ENCODE data around the gene SPARCL1. TPM values are rescaled to one million over a fixed set of nuclear protein-coding genes. Genes with fewer than 3 reads are reported as not detected.
A peak's percentile ranks its signal among the peaks of the same experiment; 100 is the strongest.
"Not testable (repeated sequence)": the region's sequence is repeated elsewhere in the genome, so short reads cannot be mapped to it uniquely, and the experiment has no call there.

SPARCL1 gene
- total RNA-seq, 1 donor from 2014 or later: not detected

- H3K27me3 Mint-ChIP-seq (ENCODE audit: unreplicated experiment): no peaks in the 10 kb centered on the region
- no peak overlapping the region for H3K4me3 Mint-ChIP-seq (ENCODE audit: unreplicated experiment)
- no peak overlapping the region for H3K27ac Mint-ChIP-seq (ENCODE audit: unreplicated experiment)
- DNase-seq: no peak
- no peak for TF ChIP-seq CTCF (IDR thresholded peaks at IDR 0.05; ENCODE audit: partially characterized antibody, unreplicated experiment)
- no peaks in the 10 kb centered on the region for H3K4me1 Mint-ChIP-seq (ENCODE audit: low read depth, unreplicated experiment)
- H3K9me3 Mint-ChIP-seq (ENCODE audit: unreplicated experiment): no peaks in the 10 kb centered on the region
- no peaks in the 10 kb centered on the region for H3K36me3 Mint-ChIP-seq (ENCODE audit: unreplicated experiment)
Measured at GRCh38 chr4:87461281-87461700, 67.9 kb downstream of the SPARCL1 start.

GRCh38 chr4:87458913-87459312 is 70.3 kb downstream of the SPARCL1 start:
- Mint-ChIP-seq H3K27me3 (ENCODE audit: unreplicated experiment) (no peaks in the 10 kb centered on the region), H3K9me3 (ENCODE audit: unreplicated experiment) (no peaks in the 10 kb centered on the region), H3K27ac (ENCODE audit: unreplicated experiment) (no peak overlapping the region), H3K36me3 (ENCODE audit: unreplicated experiment) (no peaks in the 10 kb centered on the region), H3K4me1 (ENCODE audit: low read depth, unreplicated experiment) (no peaks in the 10 kb centered on the region), H3K4me3 (ENCODE audit: unreplicated experiment) (no peak overlapping the region)
- DNase-seq: no peak
- TF ChIP-seq CTCF (IDR thresholded peaks at IDR 0.05; ENCODE audit: partially characterized antibody, unreplicated experiment): no peak

- no peak overlapping the region for H3K4me3 Mint-ChIP-seq (ENCODE audit: unreplicated experiment)
- TF ChIP-seq CTCF (IDR thresholded peaks at IDR 0.05; ENCODE audit: partially characterized antibody, unreplicated experiment): peak; percentile 21
- H3K9me3 Mint-ChIP-seq (ENCODE audit: unreplicated experiment): peaks cover 2% of the 10 kb centered on the region
- H3K4me1 Mint-ChIP-seq (ENCODE audit: low read depth, unreplicated experiment): no peaks in the 10 kb centered on the region
- no peaks in the 10 kb centered on the region for H3K27me3 Mint-ChIP-seq (ENCODE audit: unreplicated experiment)
- no peaks in the 10 kb centered on the region for H3K36me3 Mint-ChIP-seq (ENCODE audit: unreplicated experiment)
- no peak for DNase-seq
- no peak overlapping the region for H3K27ac Mint-ChIP-seq (ENCODE audit: unreplicated experiment)
Measured at GRCh38 chr4:87451537-87451936, 77.6 kb downstream of the SPARCL1 start.

- H3K4me1 Mint-ChIP-seq (ENCODE audit: low read depth, unreplicated experiment); H3K36me3 Mint-ChIP-seq (ENCODE audit: unreplicated experiment); H3K27ac Mint-ChIP-seq (ENCODE audit: unreplicated experiment); H3K4me3 Mint-ChIP-seq (ENCODE audit: unreplicated experiment); DNase-seq; H3K9me3 Mint-ChIP-seq (ENCODE audit: unreplicated experiment); H3K27me3 Mint-ChIP-seq (ENCODE audit: unreplicated experiment): not testable (repeated sequence)
Measured at GRCh38 chr4:87446375-87446774, 82.8 kb downstream of the SPARCL1 start.

GRCh38 chr4:87445964-87446363 is 83.2 kb downstream of the SPARCL1 start:
- no peak overlapping the region for H3K4me3 Mint-ChIP-seq (ENCODE audit: unreplicated experiment)
- no peak overlapping the region for H3K27ac Mint-ChIP-seq (ENCODE audit: unreplicated experiment)
- H3K9me3 Mint-ChIP-seq (ENCODE audit: unreplicated experiment): peaks cover 2% of the 10 kb centered on the region
- no peak for DNase-seq
- no peaks in the 10 kb centered on the region for H3K4me1 Mint-ChIP-seq (ENCODE audit: low read depth, unreplicated experiment)
- H3K36me3 Mint-ChIP-seq (ENCODE audit: unreplicated experiment): no peaks in the 10 kb centered on the region
- TF ChIP-seq CTCF (IDR thresholded peaks at IDR 0.05; ENCODE audit: partially characterized antibody, unreplicated experiment): no peak
- H3K27me3 Mint-ChIP-seq (ENCODE audit: unreplicated experiment): no peaks in the 10 kb centered on the region

GRCh38 chr4:87444741-87445140 is 84.4 kb downstream of the SPARCL1 start:
- no peak for DNase-seq
- TF ChIP-seq CTCF (IDR thresholded peaks at IDR 0.05; ENCODE audit: partially characterized antibody, unreplicated experiment): no peak
- H3K4me1 Mint-ChIP-seq (ENCODE audit: low read depth, unreplicated experiment): no peaks in the 10 kb centered on the region
- H3K4me3 Mint-ChIP-seq (ENCODE audit: unreplicated experiment): no peak overlapping the region
- no peak overlapping the region for H3K27ac Mint-ChIP-seq (ENCODE audit: unreplicated experiment)
- no peaks in the 10 kb centered on the region for H3K36me3 Mint-ChIP-seq (ENCODE audit: unreplicated experiment)
- H3K9me3 Mint-ChIP-seq (ENCODE audit: unreplicated experiment): peaks cover 2% of the 10 kb centered on the region
- H3K27me3 Mint-ChIP-seq (ENCODE audit: unreplicated experiment): no peaks in the 10 kb centered on the region
